GM10248 (cell line): ENCODE measurements around the gene GNAI2.
"Not testable (repeated sequence)": the region's sequence is repeated elsewhere in the genome, so short reads cannot be mapped to it uniquely, and the experiment has no call there.

Experiments used
- CTCF ChIA-PET: fragments of 300-600 bp; sonication (Branson Sonifier 250); formaldehyde crosslinking; extraction: SDS; loops from one replicate; lab custom pipeline; 2021; ENCODE audit warnings: antibody characterized with exemption; lab: Yijun Ruan, JAX
- POLR2A ChIA-PET: fragments of 350-650 bp; sonication (Branson Sonifier 250); formaldehyde crosslinking; extraction: SDS; loops from one replicate; lab custom pipeline; 2020; ENCODE audit warnings: antibody characterized with exemption; lab: Yijun Ruan, JAX
- DNase-seq: peaks from one replicate; pipeline ENCODE4 v3.0.0; 2012; ENCODE audit errors: extremely low spot score
- TF ChIP-seq, protein P1 (sequence below): IDR thresholded peaks from 2 replicates; pipeline ENCODE4 v1.5.1; 2012; ENCODE audit warnings: mild to moderate bottlenecking, low read depth; ENCODE audit errors: extremely low read depth, missing control alignments, control extremely low read depth

GNAI2 gene

DNA sequence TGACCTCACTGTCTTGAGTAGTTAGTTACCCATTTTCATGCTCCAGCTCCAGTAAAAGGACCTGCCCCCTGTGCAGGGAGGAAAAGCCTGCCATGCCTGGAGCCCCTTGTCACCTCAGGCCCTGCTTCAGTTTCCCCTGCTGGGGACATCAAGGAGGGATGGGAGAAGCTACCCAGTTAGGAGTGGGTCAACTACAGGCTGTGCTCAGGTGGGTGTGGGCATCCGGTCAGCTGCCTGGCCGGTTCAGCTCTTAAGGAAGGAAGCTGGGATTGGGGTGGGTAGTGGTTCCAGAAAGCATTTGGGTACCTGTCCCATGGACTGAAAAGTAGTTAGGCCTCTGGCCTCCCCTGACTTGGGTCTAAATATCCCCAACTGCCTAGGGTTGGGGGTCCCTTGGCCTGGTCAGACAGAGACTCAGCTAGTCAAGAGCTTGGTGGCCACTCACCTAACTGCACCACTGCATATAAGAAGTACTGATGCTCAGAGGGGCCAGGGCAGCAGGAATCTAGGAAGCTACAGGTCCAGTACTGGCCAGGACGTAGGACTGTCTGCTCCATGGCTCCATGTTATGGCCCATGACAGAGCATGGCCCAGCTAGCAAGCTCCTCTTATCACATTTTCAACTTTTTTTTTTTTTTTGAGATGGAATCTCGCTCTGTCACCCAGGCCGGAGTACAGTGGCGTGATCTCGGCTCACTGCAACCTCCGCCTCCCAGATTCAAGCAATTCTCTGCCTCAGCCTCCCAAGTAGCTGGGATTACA is 43.4 kb downstream of the GNAI2 start:
- TF ChIP-seq, protein P1, sequence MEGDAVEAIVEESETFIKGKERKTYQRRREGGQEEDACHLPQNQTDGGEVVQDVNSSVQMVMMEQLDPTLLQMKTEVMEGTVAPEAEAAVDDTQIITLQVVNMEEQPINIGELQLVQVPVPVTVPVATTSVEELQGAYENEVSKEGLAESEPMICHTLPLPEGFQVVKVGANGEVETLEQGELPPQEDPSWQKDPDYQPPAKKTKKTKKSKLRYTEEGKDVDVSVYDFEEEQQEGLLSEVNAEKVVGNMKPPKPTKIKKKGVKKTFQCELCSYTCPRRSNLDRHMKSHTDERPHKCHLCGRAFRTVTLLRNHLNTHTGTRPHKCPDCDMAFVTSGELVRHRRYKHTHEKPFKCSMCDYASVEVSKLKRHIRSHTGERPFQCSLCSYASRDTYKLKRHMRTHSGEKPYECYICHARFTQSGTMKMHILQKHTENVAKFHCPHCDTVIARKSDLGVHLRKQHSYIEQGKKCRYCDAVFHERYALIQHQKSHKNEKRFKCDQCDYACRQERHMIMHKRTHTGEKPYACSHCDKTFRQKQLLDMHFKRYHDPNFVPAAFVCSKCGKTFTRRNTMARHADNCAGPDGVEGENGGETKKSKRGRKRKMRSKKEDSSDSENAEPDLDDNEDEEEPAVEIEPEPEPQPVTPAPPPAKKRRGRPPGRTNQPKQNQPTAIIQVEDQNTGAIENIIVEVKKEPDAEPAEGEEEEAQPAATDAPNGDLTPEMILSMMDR, result no peak
- POLR2A ChIA-PET, result interaction anchor here (0.6 kb wide), 1 partner anchor 160 kb away, joined by 3 read pairs; no protein-coding TSS in a partner anchor
- no peak for DNase-seq
- CTCF ChIA-PET, result interaction anchor here (0.9 to 2.3 kb wide), 11 partner anchors 9 to 157 kb away, joined by 3 to 8 read pairs (median 4); partner anchors contain the start of gene IFRD2

DNA sequence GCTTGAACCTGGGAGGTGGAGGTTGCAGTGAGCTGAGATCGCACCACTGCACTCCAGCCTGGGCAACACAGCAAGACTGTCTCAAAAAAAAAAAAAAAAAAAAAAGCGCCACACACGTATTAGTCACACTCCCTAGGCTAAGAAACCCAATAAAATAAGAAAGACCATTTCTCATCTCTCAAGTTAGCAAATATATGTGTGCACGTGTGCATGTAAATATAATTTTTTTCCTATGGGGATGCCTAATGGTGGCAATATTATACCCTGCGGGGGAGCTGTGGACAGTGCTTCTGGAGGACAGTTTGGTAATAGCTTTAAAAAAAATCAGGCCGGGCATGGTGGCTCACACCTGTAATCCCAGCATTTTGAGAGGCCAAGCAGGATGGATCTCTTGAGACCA is 48.1 kb downstream of the GNAI2 start:
- ChIA-PET POLR2A (interaction anchor here (1.0 kb wide), 1 partner anchor 37 kb away, joined by 9 read pairs; no protein-coding TSS in a partner anchor), CTCF (interaction anchor here (1.0 to 3.2 kb wide), 3 partner anchors 10 to 38 kb away, joined by 3 to 18 read pairs (median 5); partner anchors contain the start of genes HYAL3 and NAA80)
- DNase-seq, result not testable (repeated sequence)

DNA sequence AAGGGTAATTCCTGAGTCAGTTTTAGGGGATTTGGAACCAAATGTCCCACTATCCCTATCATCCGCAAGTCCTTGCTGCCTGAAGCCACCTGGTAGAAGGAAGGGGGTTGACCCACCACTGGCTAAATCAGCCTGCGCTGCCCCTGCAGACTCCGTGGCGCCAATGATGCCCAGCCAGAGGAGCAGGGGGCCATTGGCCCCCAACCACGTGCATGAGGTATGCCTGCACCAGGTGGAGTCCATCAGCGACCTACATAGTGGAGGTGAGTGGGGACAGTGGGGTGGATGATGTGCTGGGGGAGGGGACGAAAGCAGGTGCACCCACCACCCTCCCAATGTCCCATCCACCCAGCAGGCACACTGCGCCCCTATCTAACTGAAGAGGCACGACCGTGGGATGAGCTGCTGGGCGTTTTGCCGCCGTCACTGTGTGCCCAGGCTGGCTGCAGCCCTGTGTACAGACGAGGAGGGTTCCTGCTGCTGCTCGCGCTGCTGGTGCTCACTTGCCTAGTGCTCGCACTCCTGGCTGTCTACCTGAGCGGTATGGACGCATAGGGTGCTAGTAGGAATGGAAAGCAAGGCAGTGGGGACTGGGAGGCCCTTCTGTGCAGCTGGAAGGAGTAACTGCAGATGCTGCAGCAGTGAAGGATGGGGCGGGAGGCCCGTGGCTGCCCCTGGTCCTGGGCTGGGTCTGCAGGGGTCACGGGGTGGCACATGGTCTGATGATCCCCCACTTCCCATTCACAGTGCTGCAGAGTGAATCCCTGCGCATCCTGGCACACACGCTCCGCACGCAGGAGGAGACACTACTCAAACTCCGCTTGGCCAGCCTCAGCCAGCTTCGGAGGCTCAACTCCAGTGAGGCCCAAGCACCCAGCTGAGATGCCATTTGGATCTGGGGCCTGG is 50.6 kb downstream of the GNAI2 start:
- DNase-seq, result no peak
- TF ChIP-seq, protein P1, result no peak
- POLR2A ChIA-PET, result no interaction called here
- CTCF ChIA-PET, result interaction anchor here (1.2 to 1.6 kb wide), 3 partner anchors 12 to 40 kb away, joined by 3 to 5 read pairs (median 4); partner anchors contain the start of genes HYAL3 and NAA80

DNA sequence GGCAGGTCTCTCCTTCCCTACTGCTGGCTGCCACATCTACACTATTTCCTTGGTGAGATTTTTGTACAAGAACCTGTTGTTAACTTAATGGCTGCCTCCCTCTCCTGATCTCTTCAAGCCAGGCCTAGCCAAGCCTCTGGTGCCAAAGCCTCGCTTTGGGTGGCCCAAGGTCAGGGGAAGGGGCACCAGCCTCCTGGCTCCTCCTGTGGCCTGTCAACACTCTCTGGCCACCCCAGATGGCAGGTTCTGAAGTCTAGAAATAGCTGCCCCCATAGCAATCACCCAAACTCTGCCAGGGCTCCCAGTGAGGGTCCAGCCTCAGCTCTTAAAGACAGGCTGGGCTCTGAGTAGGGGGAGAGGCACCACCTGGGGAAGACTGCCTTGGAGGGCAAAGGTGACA is 51.3 kb downstream of the GNAI2 start:
- ChIA-PET CTCF (interaction anchor here (1.2 to 1.6 kb wide), 3 partner anchors 12 to 41 kb away, joined by 3 to 5 read pairs (median 4); partner anchors contain the start of genes HYAL3 and NAA80), POLR2A (no interaction called here)
- TF ChIP-seq, protein P1, result no peak
- DNase-seq, result no peak

DNA sequence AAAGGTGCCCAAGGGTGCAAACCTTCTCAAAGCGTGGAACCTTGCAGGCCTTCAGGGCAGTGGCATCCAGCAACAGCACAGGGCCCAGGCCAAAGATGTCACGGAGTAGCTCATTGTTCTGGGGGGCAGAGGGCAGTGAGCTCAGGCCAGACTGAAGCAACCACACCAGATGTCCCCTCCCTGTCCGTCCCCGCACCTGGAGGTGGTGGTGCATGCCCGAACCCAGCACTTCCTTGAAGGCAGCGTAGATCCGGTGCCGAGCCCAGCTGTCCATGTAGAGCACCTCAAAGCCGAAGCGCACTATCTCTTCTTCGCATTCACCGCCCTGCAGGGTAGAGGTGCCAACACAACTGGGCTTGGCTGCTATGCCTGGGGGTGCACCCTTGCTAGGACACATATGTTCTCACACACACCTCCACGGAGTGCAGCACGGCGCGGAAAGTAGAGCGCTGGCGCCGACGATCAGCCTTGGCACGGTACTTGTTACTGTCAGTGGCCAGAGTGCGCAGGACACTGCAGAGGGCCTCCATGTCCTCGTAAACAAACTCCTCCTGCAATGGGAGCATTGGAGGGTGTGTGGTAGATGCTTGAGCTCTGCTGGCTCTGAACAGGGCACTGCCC is 52.5 kb downstream of the GNAI2 start:
- POLR2A ChIA-PET, result no interaction called here
- CTCF ChIA-PET, result interaction anchor here (0.9 to 1.8 kb wide), 6 partner anchors 9 to 62 kb away, joined by 3 to 6 read pairs (median 4); partner anchors contain the start of gene LSMEM2

DNA sequence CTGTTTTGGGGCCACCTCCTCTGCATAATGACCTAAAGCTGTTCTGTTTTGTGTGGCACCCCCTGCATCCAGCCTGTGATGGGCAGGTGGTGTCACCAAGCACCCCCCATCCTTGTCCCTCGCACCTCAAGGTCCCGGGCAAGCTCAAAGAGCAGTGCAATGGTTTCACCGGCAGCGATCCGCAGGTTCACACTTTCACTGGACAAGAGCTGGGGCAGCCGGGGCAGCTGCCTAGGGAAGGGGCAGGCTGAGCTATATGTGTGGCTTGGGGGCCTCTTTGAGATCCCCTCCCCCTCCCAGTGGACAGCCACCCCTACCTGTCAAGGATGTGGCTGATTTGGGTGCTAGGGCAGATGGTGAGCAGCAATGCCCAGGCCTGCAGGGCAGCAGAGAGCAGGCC is 53.1 kb downstream of the GNAI2 start:
- POLR2A ChIA-PET, result interaction anchor here (0.6 kb wide), 1 partner anchor 8 kb away, joined by 10 read pairs; no protein-coding TSS in a partner anchor
- CTCF ChIA-PET, result interaction anchor here (1.0 to 1.8 kb wide), 6 partner anchors 10 to 63 kb away, joined by 3 to 6 read pairs (median 4); partner anchors contain the start of gene LSMEM2
- DNase-seq, result no peak
- TF ChIP-seq, protein P1, result no peak

More for the DNA sequence above, 52.5 kb downstream of the GNAI2 start:
- no peak for DNase-seq
- TF ChIP-seq, protein P1, result no peak
